PC-3 (cell line): Measurements from ENCODE around the gene HINT3.

Experiments
- EZH2 ChIP-seq: fragments of 300-600 bp; sonication (generic); IDR thresholded peaks from one replicate; pipeline ENCODE4 v1.6.1; 2017; ENCODE audit warnings: antibody characterized with exemption, mild to moderate bottlenecking, low read length; ENCODE audit not compliant: unreplicated experiment
- EZH2phosphoT487 ChIP-seq: fragments of 300-600 bp; sonication (generic); IDR thresholded peaks from 2 replicates; pipeline ENCODE4 v1.6.1; 2018; ENCODE audit warnings: mild to moderate bottlenecking, antibody characterized with exemption, low read length, borderline replicate concordance
- TF ChIP-seq, protein P1 (sequence below): fragments of 300-600 bp; sonication (generic); conservative IDR thresholded peaks from 2 replicates; pipeline ENCODE4 v1.5.1; 2017; ENCODE audit warnings: antibody characterized with exemption, low read depth, mild to moderate bottlenecking, low read length

DNA sequence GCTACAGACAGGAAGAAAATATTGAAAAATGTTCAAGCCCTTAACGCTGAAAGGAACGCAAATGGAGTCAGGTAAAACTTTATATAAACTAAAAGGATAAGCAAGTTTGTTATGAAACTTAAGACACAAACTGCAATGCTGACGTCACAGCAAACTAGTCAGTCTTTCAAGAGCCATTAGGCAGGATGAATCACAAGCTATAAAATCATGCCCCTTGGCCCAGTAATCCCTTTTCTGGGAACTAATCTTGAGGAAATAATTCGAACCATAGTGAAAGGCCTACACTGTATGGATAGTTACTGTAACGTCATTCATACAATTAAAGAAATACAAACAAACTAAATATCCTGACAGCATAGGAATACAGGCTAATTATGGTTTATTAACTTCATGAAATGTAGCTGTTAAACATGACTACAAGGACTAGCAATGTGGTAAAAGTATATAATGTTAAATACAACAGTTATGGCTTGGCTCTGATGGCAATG, 42.7 kb upstream of the HINT3 start:
- TF ChIP-seq, protein P1, sequence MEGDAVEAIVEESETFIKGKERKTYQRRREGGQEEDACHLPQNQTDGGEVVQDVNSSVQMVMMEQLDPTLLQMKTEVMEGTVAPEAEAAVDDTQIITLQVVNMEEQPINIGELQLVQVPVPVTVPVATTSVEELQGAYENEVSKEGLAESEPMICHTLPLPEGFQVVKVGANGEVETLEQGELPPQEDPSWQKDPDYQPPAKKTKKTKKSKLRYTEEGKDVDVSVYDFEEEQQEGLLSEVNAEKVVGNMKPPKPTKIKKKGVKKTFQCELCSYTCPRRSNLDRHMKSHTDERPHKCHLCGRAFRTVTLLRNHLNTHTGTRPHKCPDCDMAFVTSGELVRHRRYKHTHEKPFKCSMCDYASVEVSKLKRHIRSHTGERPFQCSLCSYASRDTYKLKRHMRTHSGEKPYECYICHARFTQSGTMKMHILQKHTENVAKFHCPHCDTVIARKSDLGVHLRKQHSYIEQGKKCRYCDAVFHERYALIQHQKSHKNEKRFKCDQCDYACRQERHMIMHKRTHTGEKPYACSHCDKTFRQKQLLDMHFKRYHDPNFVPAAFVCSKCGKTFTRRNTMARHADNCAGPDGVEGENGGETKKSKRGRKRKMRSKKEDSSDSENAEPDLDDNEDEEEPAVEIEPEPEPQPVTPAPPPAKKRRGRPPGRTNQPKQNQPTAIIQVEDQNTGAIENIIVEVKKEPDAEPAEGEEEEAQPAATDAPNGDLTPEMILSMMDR, result no peak
- TF ChIP-seq EZH2 (no peak), EZH2phosphoT487 (no peak)
